AG04449 (cell line): Measurements from ENCODE around the gene PITPNB.

Source experiments
- CTCF ChIA-PET: fragments of 350-600 bp; formaldehyde crosslinking; extraction: SDS; loops from one replicate; lab custom pipeline; 2021; ENCODE audit warnings: antibody characterized with exemption; lab: Yijun Ruan, JAX
- POLR2A ChIA-PET: fragments of 400-600, 350-600 bp; formaldehyde crosslinking; extraction: SDS; loops from one replicate; lab custom pipeline; 2020; ENCODE audit warnings: antibody characterized with exemption, inconsistent platforms; lab: Yijun Ruan, JAX
- DNase-seq: peaks from one replicate; pipeline ENCODE4 v3.0.0-alpha.2; 2010; ENCODE audit warnings: low read depth, low spot score
- H3K4me3 ChIP-seq: 2 replicates; pipeline ENCODE4 v1.5.1; 2011; ENCODE audit warnings: low read depth, mild to moderate bottlenecking, control low read depth, low read length
- CTCF ChIP-seq: IDR thresholded peaks from one replicate; pipeline ENCODE4 v1.5.1; 2011; ENCODE audit warnings: mild to moderate bottlenecking, moderate library complexity, low read length, control low read depth, inconsistent platforms; ENCODE audit not compliant: insufficient read depth; ENCODE audit errors: missing control alignments

The PITPNB gene

GRCh38 chr22:27842201-27842600, 76.9 kb downstream of the PITPNB start:
- POLR2A ChIA-PET = interaction anchor here (0.9 kb wide), 1 partner anchor 1086 kb away, joined by 4 read pairs; no protein-coding TSS in a partner anchor
- no peak for TF ChIP-seq CTCF
- no peak overlapping the region for H3K4me3 ChIP-seq
- CTCF ChIA-PET = interaction anchor here (1.2 to 1.9 kb wide), 2 partner anchors 21 to 38 kb away, joined by 3 to 4 read pairs; no protein-coding TSS in a partner anchor
- DNase-seq = no peak

GRCh38 chr22:27840436-27840835, 78.6 kb downstream of the PITPNB start:
- no peak for DNase-seq
- ChIA-PET POLR2A (interaction anchor here (0.6 kb wide), 1 partner anchor 11 kb away, joined by 3 read pairs; no protein-coding TSS in a partner anchor), CTCF (interaction anchor here (1.1 kb wide), 1 partner anchor 1175 kb away, joined by 3 read pairs; no protein-coding TSS in a partner anchor)
- no peak overlapping the region for H3K4me3 ChIP-seq
- TF ChIP-seq CTCF = no peak

GRCh38 chr22:27839057-27839660, 79.9 kb downstream of the PITPNB start:
- no peak for DNase-seq
- H3K4me3 ChIP-seq = no peak overlapping the region
- POLR2A ChIA-PET = no interaction called here
- CTCF ChIA-PET = no interaction called here
- no peak for TF ChIP-seq CTCF

- H3K4me3 ChIP-seq = no peak overlapping the region
- TF ChIP-seq CTCF = no peak
- CTCF ChIA-PET = no interaction called here
- POLR2A ChIA-PET = no interaction called here
- DNase-seq = no peak
These were observed 82.9 kb downstream of the PITPNB start for GRCh38 chr22:27836181-27836580.

GRCh38 chr22:27835446-27835845, 83.6 kb downstream of the PITPNB start:
- ChIA-PET POLR2A (no interaction called here), CTCF (interaction anchor here (1.0 kb wide), 1 partner anchor 10 kb away, joined by 3 read pairs; no protein-coding TSS in a partner anchor)
- H3K4me3 ChIP-seq = no peak overlapping the region
- no peak for DNase-seq
- no peak for TF ChIP-seq CTCF

- H3K4me3 ChIP-seq = no peak overlapping the region
- ChIA-PET CTCF (interaction anchor here (1.0 kb wide), 1 partner anchor 9 kb away, joined by 3 read pairs; no protein-coding TSS in a partner anchor), POLR2A (no interaction called here)
- DNase-seq = no peak
- TF ChIP-seq CTCF = no peak
These were observed 84.5 kb downstream of the PITPNB start for GRCh38 chr22:27834364-27835185.
